Naive thymus-derived CD4-positive, alpha-beta T cell (primary cell): ENCODE data around the gene PTGR3. TPM values are rescaled to one million over a fixed set of nuclear protein-coding genes. Genes with fewer than 3 reads are reported as not detected.

Source experiments
- ATAC-seq: fragments of 150-1000 bp; cut with Tn5 transposase; 2 replicates; pipeline ENCODE4 v1.10.0; 2021; ENCODE audit warnings: mild to moderate bottlenecking, moderate library complexity
- CTCF ChIA-PET: fragments of 350-600 bp; sonication (Branson Sonifier 250); formaldehyde crosslinking; loops from one replicate; lab custom pipeline; 2021; ENCODE audit warnings: antibody characterized with exemption; lab: Charles Lee
- POLR2A ChIA-PET: fragments of 350-600 bp; sonication (Branson Sonifier 250); formaldehyde crosslinking; loops from one replicate; lab custom pipeline; 2021; ENCODE audit warnings: antibody characterized with exemption, inconsistent platforms; lab: Charles Lee
- DNase-seq, 9 donors: peaks; one replicate each; pipeline versions ENCODE4 v3.0.0 to v3.0.0-alpha.2; 2020 to 2022; ENCODE audit warnings: mixed read lengths in 1 of 9
- H3K27ac ChIP-seq: one replicate; pipeline ENCODE4 v1.7.0; 2013; ENCODE audit warnings: mild to moderate bottlenecking, low read depth, low read length, moderate library complexity
- H3K27me3 ChIP-seq, 2 donors: one replicate each; pipeline ENCODE4 v1.7.0; 2013; ENCODE audit warnings: low read length in 2 of 2, mild to moderate bottlenecking in 2 of 2, moderate library complexity in 2 of 2; ENCODE audit not compliant: control insufficient read depth in 2 of 2, insufficient read depth in 2 of 2
- H3K36me3 ChIP-seq, 3 experiments: 1 replicate in 2 of 3; 2 replicates in 1 of 3; pipeline ENCODE4 v1.7.0; 2013; ENCODE audit warnings: low read length in 3 of 3, mild to moderate bottlenecking in 3 of 3, moderate library complexity in 1 of 3; ENCODE audit not compliant: insufficient read depth in 3 of 3, control insufficient read depth in 2 of 3
- H3K4me1 ChIP-seq, 2 donors: one replicate each; pipeline ENCODE4 v1.7.0; 2013; ENCODE audit warnings: low read length in 2 of 2, mild to moderate bottlenecking in 2 of 2, moderate library complexity in 1 of 2; ENCODE audit not compliant: control insufficient read depth in 2 of 2, insufficient read depth in 2 of 2
- H3K4me3 ChIP-seq: 2 replicates; pipeline ENCODE4 v1.7.0; 2013; ENCODE audit warnings: mild to moderate bottlenecking, low read length
- H3K9me3 ChIP-seq, 3 experiments: 1 replicate in 2 of 3; 2 replicates in 1 of 3; pipeline ENCODE4 v1.7.0; 2013; ENCODE audit warnings: low read length in 3 of 3; ENCODE audit not compliant: control insufficient read depth in 2 of 3
- H3K27ac Mint-ChIP-seq, 9 donors: one replicate each; pipeline ENCODE4 v1.8.0; 2020 to 2022; ENCODE audit warnings: mixed read lengths in 9 of 9, mild to moderate bottlenecking in 8 of 9, moderate library complexity in 5 of 9, inconsistent platforms in 2 of 9
- H3K27me3 Mint-ChIP-seq, 5 donors: one replicate each; pipeline ENCODE4 v1.8.0; 2021 to 2022; ENCODE audit warnings: mixed read lengths in 5 of 5, mild to moderate bottlenecking in 1 of 5
- H3K36me3 Mint-ChIP-seq, 5 donors: one replicate each; pipeline ENCODE4 v1.8.0; 2020 to 2022; ENCODE audit warnings: mixed read lengths in 5 of 5, mild to moderate bottlenecking in 3 of 5, inconsistent platforms in 1 of 5
- H3K4me1 Mint-ChIP-seq, 7 donors: one replicate each; pipeline ENCODE4 v1.8.0; 2020 to 2022; ENCODE audit warnings: mixed read lengths in 7 of 7, mild to moderate bottlenecking in 3 of 7, inconsistent platforms in 1 of 7
- H3K4me3 Mint-ChIP-seq, 10 donors: one replicate each; pipeline ENCODE4 v1.8.0; 2020 to 2022; ENCODE audit warnings: mild to moderate bottlenecking in 10 of 10, mixed read lengths in 10 of 10, moderate library complexity in 6 of 10, inconsistent platforms in 2 of 10
- H3K9me3 Mint-ChIP-seq, 11 donors: one replicate each; pipeline ENCODE4 v1.8.0; 2020 to 2022; ENCODE audit warnings: mixed read lengths in 11 of 11, mild to moderate bottlenecking in 4 of 11, inconsistent platforms in 1 of 11, moderate library complexity in 1 of 11
- intact Hi-C, 2 donors: fragments of 100-400 bp; cut with micrococcal nuclease; formaldehyde crosslinking; loops; one replicate each; pipeline ENCODE4 v1.15.1; 2023
- polyA plus RNA-seq, 2 donors: library from polyadenylated mRNA; unstranded; fragments of 300-500 nt; fragmentation: Illumina TruSeq; gene quantifications; one replicate each; pipeline ENCODE4 v1.2.3, GENCODE V29; 2021
- total RNA-seq, 6 experiments: library from RNA in 5 of 6; stranded (reverse) in 5 of 6; gene quantifications; 1 replicate in 5 of 6; 2 replicates in 1 of 6; pipeline ENCODE4 v1.2.3 and lab custom pipeline; 2021 to 2026

PTGR3 gene
- total and polyA plus RNA-seq, 7 experiments from 2014 or later: 17.0 to 59.1 (median 27.4) TPM

- peaks cover 0 to 9% (median 0%) of the 10 kb centered on the region in 5 donors for H3K36me3 Mint-ChIP-seq
- ATAC-seq (peak; percentile 13), DNase-seq (no peak)
- Histone ChIP-seq H3K36me3 (no peaks in the 10 kb centered on the region), H3K4me1 (no peaks in the 10 kb centered on the region), H3K27ac (no peak overlapping the region), H3K9me3 (no peaks in the 10 kb centered on the region), H3K27me3 (no peaks in the 10 kb centered on the region), H3K4me3 (no peak overlapping the region)
- H3K4me3 Mint-ChIP-seq: peak overlapping the region in 1 of 10 donors; percentile 29
- peaks cover 0 to 10% (median 0%) of the 10 kb centered on the region in 5 donors for H3K27me3 Mint-ChIP-seq
- no peak overlapping the region for H3K27ac Mint-ChIP-seq
- H3K9me3 Mint-ChIP-seq: peaks cover 0 to 4% (median under 1%) of the 10 kb centered on the region in 11 donors
- ChIA-PET CTCF (no interaction called here), POLR2A (no interaction called here)
- intact Hi-C loops: no loop called here
- H3K4me1 Mint-ChIP-seq: peaks cover 7 to 28% (median 14%) of the 10 kb centered on the region in 7 donors
Measured at GRCh38 chr18:75159238-75159518, 49.8 kb downstream of the PTGR3 start.

Other genes with a start within 250 kb of the PTGR3 start
- gene TSHZ1, start 1.7 kb upstream of the PTGR3 start, total RNA-seq: 10 to 100 TPM; 17.9 to 33.5 (median 25.7) TPM
- 1 to 10 TPM; 4.5 to 6.6 TPM for gene TSHZ1, start 1.7 kb upstream of the PTGR3 start, polyA plus RNA-seq
- not detected for gene SMIM21, start 218.6 kb upstream of the PTGR3 start, total RNA-seq
- not detected for gene SMIM21, start 218.6 kb upstream of the PTGR3 start, polyA plus RNA-seq